NCI-H2171 (cell line): Measurements from ENCODE around the gene EMD.

Experiments used
- DNase-seq: peaks from one replicate; lab custom pipeline; 2025; lab: John Stamatoyannopoulos, UW

EMD gene

DNA sequence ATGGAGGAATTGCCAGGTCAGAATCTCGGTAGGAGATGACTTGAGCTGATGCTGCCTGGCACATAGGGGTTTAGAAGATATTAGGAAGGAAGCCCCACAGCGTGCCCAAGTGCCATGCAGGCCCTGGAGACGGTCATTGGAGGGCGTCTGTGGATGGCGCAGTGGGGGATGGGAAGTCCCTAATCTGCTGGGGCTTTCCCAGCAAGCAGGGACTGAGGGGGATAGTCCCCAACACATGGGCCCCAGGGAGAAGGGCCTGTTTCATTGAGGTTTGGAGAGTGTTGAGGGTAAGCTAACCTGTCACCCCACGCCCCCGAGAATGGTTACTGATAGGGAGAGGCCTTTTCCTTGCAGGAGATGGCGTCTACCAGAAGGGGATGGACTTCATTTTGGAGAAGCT is 40.1 kb downstream of the EMD start:
- DNase-seq = no peak

DNA sequence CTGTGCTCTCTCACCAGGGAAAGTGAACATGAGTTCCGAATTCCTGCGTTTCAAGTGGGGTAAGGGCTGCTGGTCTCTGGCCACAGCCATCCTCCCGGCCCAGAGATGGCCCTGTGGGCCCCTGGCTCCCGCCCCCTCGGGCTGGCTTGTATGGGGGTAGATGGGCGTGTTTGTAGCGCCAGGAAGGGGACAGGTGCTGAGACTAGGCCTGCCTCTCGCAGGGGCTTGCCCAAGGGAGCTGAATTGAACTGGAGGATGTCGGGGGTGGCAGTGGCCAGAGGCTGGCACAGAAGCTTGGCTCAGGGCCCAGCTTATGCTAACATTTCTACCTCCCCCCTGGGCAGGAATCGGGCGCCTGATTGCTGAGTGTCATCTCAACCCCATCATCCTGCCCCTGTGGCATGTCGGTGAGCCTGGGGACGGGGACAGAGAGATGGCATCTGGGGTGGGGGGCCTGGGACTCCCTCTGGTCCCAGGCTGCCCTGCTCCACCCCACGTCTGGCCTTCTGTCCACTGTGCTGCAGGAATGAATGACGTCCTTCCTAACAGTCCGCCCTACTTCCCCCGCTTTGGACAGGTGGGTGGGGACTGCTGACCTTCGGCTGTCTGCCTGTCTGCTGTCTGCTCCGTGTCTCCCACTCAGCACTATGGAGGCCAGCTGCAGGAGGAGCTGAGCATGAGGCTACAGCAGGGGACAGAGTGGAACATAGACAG is 40.8 kb downstream of the EMD start:
- DNase-seq = no peak

DNA sequence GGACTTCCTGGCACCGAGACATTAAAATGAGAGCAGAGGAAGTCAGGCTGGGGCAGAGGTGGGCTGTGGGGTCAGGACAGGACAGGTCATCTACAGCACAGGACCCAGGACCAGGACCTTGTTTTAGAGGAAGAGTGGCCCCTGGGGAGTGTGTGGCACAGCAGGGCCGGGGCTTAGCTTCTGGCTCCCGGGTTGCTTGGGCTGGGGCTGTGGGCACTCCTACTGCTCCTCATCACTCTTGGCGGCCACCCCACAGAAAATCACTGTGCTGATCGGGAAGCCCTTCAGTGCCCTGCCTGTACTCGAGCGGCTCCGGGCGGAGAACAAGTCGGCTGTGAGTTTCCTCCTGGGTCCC is 41.3 kb downstream of the EMD start:
- no peak for DNase-seq

DNA sequence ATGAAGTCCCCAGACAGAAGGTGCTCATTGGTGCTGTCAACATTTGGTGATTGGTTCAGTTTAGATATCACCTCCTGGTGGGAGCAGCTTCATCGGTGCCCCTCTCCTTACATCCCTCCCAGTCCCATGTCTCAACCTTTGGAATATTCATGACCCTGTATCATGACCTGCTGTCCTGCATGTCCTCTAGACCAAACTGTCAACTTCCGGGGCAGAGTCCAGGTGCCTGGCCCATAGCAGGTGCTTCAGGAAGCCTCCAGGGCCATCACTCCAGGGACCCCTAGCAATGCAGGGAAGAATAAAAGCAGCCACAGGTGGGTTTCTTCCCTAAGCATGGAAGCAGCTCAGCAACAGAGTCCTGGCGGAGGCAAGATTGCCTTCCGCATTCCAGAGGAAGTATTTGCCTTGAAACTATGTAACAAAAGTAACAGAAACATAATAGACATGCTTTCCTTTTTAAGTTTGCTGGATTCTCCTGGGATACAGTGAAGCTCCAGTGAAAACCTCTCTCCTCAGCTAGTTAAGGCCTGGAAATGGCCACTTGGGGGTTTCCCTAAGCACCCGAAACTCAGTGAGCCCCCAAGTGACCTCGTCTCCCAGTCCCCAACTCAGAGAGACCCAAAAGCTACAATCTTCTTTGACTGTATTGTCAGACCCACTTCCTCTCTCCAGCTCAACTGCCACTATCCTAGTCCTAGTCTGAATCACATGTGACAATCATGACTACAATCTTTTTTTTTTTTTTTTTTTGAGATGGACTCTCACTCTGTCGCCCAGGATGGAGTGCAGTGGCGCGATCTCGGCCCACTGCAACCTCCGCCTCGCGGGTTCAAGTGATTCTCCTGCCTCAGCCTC is 48.0 kb downstream of the EMD start:
- no peak for DNase-seq

DNA sequence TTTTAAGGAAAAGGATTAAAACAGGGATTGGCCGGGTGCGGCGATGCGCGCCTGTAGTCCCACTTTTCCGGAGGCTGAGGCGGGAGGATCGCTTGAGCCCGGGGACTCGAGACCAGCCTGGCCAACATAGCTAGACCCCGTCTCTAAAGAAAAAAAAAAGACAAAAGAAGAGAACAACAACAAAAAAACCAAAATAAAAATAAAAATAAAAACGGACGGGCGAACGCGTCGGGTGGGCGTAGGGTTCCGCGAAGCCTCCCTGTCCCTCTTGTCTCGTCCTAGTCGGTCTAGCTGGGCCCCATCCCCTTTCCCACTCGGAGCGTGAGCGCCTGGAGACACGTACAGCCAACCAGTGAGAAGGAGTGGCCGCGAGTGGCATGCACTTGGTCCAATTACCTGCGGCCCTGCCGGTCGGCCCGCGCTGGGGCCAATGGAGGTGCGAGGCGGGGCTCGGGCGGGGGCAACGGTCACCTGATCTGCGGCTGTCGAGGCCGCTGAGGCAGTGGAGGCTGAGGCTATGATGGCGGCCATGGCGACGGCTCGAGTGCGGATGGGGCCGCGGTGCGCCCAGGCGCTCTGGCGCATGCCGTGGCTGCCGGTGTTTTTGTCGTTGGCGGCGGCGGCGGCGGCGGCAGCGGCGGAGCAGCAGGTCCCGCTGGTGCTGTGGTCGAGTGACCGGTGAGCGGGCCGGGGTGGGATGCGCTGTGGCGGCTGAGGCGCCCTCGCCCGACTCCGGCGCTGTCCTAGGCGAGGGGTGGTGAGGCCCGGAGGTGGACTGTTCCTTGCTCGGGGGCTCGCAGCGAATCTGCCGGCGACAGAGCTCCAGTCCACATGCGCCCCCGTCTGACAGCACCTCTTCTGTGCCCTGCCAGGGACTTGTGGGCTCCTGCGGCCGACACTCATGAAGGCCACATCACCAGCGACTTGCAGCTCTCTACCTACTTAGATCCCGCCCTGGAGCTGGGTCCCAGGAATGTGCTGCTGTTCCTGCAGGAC is 49.4 kb downstream of the EMD start, which contains the start of gene ATP6AP1:
TSS of gene ATP6AP1 (plus strand) at position 502 of the 996 bp plus-strand sequence. CDS start at position 518, 16 bp downstream.
- peak; percentile 86 for DNase-seq

DNA sequence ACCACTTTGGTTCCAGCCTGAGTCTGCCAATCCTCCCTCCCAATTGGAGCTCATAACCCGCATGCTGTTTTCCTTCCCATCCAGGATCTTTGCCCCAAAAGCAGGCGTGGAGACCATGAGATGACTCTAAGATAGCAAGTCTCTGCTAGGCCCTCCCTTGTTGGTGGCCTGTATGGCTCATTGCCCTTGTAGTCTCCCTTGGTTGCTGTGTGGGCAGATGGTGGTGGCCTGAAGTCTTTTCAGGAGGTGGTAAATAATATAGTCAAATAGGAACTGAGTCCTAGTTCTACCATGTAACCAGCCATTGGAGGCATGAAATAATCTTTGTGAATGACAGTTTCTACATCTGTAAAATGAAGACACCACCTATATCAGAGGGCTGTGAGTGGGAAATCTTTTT is 50.6 kb downstream of the EMD start:
- DNase-seq = no peak

DNA sequence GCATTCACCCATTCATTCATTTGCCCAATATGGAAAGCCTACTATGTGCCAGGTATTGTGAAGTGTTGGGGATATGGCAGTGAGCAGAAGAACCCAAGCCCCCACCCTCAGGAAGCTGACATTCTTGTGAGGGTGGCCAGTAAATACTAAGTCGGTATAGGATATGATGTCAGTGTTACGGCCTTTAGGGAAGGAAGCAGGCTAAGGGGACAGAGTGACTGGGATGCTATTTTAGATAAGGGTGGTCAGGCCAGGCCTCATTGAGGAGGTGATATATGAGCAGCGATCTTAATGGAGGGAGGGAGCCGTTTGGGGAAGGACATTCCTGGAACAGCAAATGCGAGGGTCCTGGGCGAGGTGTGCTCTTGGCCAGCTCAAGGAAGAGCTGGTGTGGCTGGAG is 51.4 kb downstream of the EMD start:
- no peak for DNase-seq

DNA sequence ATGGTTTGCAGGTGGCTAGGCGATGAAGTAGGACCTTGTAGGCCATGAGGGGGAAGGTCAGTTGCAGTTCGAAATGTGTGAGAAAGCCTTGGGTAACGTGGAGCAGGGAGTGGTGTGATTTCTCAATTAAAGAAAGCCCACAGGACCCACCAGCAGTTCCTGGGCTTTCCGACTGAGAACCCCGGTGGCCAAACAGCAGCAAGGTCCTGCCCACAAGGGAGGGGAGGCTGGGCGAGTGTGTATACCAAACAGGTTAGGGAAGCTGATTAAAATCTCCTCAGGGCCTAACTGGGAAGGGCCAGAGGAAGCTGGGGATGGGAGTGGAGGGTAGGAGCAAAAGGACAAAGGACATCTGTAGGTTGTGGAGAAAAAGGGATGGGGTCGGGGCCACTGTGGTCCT is 51.8 kb downstream of the EMD start:
- no peak for DNase-seq
